GM19193 (cell line): ENCODE results near the gene MRPS5.

ENCODE experiments used
- POLR2A ChIP-seq: IDR thresholded peaks from 4 replicates; pipeline ENCODE4 v1.6.1; 2011; ENCODE audit not compliant: insufficient read depth, insufficient read length; ENCODE audit errors: extremely low read depth

Gene MRPS5

DNA sequence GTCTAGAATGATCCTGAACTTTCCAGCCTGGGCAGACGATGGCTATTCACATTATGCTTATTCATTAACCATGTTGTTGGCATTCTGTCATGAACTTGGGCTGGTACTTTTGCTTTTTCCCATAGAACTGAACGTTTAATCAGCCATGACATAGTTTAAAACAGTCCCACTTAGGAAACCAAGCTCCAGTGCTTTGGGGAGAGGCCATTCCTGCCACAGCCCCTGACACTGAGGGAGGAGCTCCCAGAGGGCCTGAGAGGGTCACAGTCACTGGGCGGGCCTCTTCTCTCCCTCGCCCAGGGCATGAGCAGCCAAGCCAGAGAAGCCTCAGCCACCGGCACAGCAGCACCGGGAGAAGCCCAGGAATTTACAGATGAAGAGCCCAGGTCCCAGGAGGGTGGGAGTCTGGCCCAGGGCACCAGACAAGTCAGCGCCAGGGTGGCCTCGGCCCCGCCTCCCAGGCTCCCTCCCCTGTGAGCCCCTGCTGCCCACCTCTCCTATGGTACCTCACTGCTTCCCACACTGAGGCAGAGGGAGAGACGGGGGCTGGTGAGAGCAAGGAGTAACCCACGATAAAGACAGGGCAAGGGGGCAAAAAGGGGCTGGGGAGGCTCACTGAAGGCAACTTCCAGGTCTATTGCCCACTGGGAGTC, 62.5 kb downstream of the MRPS5 start:
- TF ChIP-seq POLR2A, result no peak

DNA sequence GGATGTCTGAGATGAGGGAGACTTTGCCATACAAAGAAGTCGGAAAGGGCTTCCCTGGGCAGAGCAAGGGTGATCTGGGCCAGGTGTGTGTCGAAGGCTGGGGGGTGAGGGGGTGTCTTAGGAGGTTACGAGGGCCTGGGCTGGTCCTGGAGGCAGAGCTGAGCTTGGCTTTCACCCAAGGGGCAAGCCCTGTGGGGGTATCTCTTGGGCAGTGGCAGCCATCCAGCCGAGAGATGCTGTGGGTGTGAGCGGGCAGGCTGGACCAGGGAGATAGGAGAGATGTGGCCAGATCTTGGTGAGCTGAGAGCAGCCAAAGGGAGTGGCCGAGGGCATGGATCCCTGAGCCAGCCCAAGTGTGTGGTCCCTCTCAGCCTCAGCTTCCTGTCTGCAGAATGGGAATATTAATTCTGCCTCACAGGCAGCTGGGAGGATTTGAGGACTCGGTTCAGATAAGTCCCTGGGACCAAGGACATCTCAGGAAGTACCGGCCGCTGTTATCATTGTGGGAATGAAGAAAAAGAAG, 63.1 kb downstream of the MRPS5 start:
- TF ChIP-seq POLR2A, result no peak

DNA sequence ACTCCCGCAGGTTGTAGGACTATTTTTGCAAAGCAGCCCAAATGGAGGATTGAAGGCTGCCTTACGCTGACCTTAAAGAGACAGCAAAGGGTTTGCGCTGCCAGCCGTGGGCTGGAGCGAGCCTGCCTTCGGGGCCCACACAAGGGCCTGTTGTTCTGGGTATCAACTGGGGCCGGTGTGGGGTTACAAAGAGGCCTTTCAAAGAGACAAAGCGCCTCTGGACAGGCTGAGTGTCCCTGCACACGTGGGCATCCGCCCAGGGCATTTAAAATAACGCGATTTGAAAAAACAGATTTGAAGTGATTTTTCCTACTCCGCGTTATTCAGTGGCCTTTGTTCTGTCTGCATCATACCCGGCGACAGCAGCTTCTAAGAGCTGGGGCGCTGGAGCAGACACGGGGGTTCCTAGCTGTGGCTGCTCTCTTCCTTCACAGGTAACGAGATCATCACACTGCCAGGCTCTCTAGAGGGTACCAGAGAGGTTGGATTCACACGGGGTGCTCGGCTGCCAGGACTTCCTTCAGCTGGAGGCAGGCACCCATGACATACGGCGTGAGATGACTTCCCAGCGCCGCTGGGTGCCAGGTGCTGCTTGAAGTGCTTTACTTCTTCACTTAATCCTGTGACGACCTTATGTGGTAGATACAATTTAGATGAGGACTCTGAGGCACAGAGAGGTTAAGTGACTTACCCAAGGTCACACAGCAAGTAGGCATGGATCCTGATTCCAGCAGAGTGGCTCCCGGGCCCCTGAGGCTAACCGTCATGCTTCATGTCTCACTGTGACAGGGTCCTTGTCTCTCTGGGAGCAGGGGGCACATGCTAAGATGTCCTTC, 63.9 kb downstream of the MRPS5 start:
- TF ChIP-seq POLR2A, result no peak

DNA sequence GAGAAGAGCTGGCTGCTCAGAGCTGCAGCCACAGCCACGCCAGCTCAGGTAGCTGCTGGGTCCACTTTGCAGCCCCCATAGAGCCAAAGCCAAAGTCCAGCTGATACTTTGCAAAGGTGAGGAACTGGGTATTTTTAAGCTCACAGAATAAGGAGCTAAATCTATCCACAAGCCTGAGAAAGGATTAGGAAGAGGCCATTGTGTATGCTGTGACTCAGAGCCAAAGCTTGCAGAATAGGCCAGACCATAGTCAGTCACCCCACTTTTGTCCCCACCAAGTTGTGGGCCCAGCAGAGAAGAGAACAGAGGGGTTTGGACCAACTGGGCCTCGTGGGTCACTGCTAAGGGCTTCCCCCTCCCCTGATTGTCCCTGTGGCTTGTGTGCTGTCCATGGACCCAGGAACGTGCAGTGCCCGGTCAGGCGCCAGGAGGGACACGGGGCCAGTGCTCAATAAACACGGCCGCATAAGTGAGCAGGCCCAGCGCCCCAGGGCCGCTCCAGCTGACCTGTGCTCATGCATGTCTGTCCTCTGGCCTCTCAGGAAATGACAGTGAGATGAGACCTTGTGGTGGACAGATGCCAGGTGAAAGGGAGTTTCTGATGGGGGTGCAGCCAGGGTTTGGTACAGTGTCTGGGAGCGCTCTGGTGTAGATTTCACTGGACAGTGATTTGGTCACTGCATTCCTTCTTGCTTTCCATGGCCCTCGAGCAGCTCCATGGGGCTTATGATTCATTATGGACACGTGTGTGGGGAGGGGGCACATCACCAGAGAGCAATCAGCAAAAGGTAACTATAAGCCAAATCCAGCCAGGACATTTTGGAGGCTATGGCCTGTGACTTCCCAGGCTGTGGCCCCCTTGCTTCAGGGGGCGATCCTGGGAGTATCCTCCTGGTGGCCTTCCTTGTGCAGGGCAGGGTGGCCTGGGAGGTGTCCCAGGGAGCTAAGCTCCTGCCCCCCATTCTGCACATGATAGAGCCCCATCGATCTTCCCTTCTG, 64.8 kb downstream of the MRPS5 start:
- TF ChIP-seq POLR2A, result no peak

DNA sequence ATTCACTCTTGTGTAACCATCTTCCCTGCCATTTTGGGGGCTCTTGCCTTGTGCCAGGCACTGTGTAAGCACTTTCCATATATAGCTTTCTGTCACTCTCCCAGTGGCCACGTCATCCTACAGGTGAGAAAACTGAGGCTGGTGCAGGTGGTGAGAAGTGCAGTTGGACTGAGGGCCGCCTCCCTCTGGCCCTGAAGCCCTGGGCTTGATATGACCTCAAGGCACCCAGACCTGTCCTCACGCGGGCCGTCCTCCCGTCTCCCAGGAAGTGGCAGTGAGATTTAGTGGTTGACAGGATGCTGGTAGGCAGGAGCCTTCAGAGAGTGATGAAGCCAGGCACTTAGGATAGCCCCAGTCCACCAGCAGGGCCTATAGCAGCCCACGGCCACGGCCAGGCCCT, 65.6 kb downstream of the MRPS5 start:
- TF ChIP-seq POLR2A, result no peak

DNA sequence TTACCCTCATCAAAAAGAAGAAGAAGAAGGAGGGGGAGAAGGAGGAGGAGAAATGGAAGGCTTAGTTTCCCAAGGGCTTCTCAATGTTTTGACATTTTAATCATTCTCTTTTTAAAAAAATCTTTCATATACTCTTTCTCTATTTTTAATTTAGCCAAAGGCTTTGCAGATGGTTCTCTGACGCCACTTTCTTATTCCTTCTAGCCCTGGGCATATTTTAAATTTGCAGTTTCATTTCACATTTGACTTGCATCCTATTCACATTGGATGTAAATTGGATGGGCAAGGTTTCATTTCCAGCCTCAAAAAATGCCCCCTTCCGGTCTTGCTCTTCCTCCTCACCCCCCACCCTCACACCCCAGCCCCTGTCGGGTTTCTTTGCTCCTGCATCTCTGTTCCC, 66.3 kb downstream of the MRPS5 start:
- TF ChIP-seq POLR2A, result no peak

DNA sequence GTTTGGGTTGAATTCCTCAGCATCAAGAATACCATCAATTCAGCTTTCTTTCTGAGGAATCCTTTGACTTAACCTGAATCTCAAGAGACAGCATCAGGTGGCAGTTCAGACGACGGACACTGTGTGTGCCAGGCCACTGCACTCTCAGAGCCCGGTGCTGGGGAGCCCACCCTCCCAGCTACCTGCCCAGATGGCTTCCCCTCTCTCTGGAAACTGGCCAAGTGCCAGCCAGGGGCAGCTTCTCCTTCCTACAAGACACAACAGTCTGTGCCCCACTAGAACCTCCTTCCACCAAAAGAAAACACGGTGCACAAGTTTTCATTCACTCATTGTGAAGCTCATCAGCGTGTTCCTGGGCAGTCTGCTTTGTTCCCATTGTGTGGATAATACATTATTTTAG, 67.6 kb downstream of the MRPS5 start:
- TF ChIP-seq POLR2A, result no peak

DNA sequence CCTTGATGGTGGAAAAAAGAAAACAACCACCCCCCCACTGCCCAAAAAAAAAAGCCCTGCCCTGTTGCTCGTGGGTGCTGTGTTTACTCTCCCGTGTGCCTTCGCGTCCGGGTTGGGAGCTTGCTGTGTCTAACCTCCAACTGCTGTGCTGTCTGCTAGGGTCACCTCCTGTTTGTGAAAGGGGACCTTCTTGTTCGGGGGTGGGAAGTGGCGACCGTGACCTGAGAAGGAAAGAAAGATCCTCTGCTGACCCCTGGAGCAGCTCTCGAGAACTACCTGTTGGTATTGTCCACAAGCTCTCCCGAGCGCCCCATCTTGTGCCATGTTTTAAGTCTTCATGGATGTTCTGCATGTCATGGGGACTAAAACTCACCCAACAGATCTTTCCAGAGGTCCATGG, 68.1 kb downstream of the MRPS5 start:
- no peak for TF ChIP-seq POLR2A

DNA sequence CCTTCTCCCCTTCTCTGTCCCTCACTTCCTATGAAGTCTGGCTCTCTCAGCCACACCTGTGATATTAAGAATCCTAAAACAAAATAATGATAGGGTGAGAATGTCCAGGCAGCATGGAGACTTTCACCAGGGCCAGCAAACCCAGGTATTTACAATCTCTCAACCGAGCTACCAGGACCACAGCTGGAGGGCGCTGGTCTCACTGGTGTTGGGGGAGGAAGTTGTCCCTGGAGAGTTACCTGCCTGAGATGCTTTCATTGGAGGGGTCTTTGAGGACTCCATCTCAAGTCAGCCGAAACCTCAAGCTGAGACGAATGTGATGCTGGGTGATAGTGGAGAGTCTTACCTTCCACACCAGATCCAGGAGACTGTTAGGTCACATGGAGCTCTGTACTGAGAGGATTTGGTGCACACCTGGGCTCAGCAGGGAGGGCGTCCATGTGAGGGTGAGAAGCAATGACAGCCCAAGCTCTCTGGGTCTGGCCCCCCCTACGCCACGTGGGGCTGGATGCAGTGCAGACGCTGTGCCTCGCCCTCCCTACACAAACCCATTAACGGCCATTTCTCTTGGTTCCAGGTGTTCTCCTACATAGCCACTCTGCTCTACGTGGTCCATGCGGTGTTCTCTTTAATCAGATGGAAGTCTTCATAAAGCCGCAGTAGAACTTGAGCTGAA, 68.7 kb downstream of the MRPS5 start:
- no peak for TF ChIP-seq POLR2A

DNA sequence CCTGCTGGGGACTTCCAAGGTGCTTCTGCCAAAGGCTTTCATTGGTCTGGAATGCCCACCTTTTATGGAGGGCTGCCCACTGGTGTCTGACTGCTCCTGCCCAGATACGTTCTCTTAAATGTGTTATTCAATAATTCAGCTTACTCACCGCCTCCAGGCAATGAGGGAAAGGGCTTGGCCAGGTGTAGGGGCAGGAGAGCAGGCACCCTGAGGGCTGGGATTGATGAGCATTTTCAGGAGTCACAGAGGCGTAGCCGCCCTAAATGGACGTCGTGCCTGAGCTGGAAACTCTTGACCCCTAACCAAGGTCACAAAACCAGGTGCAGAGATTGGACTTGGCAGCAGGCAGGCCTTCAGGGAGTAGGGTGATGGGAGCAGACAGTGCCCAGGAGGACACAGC, 69.3 kb downstream of the MRPS5 start:
- TF ChIP-seq POLR2A, result no peak

DNA sequence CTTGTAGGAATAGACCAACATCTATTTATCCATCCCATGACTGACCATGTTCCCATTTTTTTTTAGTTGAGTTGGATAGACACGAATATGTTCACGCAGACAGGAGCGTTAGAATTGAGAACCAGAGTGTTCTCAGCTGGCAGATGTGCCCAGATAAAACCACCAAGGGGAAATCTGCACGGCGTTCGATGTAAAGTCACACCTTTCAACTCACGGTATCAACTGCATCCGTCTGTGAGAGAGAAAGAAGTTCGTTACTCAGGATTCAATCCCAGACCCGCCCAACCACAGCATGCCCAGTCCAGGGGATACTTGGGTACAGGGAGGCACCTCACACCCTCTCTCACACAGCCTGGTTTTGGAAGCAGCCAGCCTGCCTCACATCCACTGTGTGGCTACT, 70.0 kb downstream of the MRPS5 start:
- TF ChIP-seq POLR2A, result no peak

DNA sequence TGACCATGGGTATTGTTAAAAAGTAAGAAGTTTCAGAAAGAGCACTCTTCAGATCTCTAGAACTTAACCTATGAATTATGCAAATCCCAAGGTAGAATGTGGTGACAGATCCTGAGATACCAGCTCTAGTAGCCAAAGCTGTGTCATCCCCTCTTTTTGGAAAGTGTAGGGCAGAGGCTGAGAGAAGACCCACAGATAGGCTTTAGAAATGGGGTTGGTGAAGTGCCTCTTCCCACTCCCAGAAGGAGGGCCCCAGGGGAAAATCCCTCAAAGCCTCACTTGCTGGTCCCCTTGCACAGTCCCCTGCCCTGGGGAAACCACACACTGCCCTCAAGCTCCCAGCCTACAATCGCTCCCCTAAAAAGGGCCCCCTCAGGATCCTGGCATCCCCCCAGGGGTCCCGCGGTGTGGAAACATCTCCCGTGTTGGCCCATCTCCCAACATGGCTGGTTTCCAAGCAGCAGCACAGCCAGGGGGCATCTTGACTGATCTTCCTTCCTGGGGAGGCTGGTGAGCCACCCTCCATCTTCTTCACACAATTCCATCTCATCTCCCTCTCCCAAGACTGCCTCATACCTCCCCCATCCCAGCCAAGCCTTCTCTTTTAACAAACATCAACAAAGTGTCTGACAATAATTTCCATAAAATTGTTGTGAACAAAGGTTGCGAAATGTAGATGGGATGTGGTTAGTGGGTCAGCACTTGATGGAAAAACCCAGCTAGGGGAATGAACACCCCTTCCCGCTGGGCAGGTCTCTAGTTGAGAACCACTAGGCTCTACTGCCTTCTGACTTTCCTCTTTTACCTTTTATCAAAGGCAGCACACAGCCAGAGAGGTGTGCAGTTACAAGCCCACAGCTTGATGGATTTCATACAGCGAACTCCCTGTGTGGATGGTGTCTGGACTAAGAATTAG, 71.0 kb downstream of the MRPS5 start:
- no peak for TF ChIP-seq POLR2A

DNA sequence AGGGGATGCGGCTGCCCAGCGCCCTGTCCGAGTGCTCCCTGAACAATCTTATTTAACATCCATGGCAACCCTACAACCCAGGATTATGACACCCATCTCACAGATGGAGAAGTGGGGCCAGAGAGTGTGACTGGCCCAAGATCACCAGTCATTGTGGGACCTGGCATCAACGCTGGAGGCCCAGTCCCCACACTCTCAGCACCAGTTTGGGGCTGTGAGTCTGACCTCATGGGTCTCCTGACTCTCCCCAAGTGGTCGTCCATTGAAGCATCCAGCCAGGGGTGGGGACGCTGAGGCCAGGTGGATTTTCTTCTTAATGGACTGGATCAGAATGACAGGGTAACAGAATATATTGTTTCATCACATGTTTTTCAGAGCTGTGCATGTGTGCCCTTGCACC, 71.6 kb downstream of the MRPS5 start:
- TF ChIP-seq POLR2A, result no peak

DNA sequence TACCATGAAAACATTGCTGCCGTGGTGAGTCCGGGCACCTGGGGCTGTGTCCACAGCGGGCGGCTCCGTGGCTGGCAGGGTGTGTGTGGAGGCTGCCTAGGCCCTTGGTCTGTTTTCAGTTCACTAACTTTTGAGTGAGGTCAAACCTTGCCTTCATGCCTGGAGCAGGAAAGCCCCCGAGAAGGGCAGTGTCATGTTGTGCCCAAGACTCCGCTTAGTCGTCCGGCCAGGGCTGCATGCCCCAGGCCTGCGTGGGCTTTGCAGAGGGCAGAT, 72.0 kb downstream of the MRPS5 start:
- no peak for TF ChIP-seq POLR2A
